Neural crest cell (in vitro differentiated cells): ENCODE data around the gene ZMYND12. TPM values are rescaled to one million over a fixed set of nuclear protein-coding genes. Genes with fewer than 3 reads are reported as not detected.
A peak's percentile ranks its signal among the peaks of the same experiment; 100 is the strongest.

Experiments
- DNase-seq: peaks from one replicate; pipeline ENCODE4 v3.0.0; 2021; ENCODE audit warnings: low read depth, mixed read lengths, low spot score
- H3K27ac Mint-ChIP-seq: one replicate; pipeline ENCODE4 v1.8.0; 2021; ENCODE audit warnings: mild to moderate bottlenecking, mixed read lengths; ENCODE audit not compliant: unreplicated experiment
- H3K27me3 Mint-ChIP-seq: 2 replicates; pipeline ENCODE4 v1.8.0; 2021; ENCODE audit warnings: low read depth, mild to moderate bottlenecking, mixed read lengths
- H3K36me3 Mint-ChIP-seq: 2 replicates; pipeline ENCODE4 v1.8.0; 2021; ENCODE audit warnings: low read depth, mild to moderate bottlenecking, mixed read lengths
- H3K4me1 Mint-ChIP-seq: 2 replicates; pipeline ENCODE4 v1.8.0; 2021; ENCODE audit warnings: mixed read lengths
- H3K4me3 Mint-ChIP-seq: one replicate; pipeline ENCODE4 v1.8.0; 2021; ENCODE audit warnings: mild to moderate bottlenecking, mixed read lengths
- H3K9me3 Mint-ChIP-seq: 2 replicates; pipeline ENCODE4 v1.8.0; 2021; ENCODE audit warnings: mixed read lengths
- CTCF ChIP-seq: fragments of 200-600 bp; sonication (generic); conservative IDR thresholded peaks from 2 replicates; pipeline ENCODE4 v1.5.0; 2021; ENCODE audit warnings: antibody characterized with exemption, mild to moderate bottlenecking
- total RNA-seq: library from RNA; stranded (reverse); gene quantifications from 2 replicates; pipeline ENCODE4 v1.2.1, GENCODE V29; 2021

Gene ZMYND12
- total RNA-seq, 1 donor from 2014 or later = 0.61 TPM

- Mint-ChIP-seq H3K4me1 (peaks cover 24% of the 10 kb centered on the region), H3K4me3 (peak overlapping the region; percentile 90), H3K27ac (peak overlapping the region; percentile 68), H3K27me3 (peaks cover 10% of the 10 kb centered on the region), H3K36me3 (peaks cover 3% of the 10 kb centered on the region), H3K9me3 (no peaks in the 10 kb centered on the region)
- no peak for TF ChIP-seq CTCF
- peak; percentile 38 for DNase-seq
Observed at GRCh38 chr1:42456754-42457089, 900 bp upstream of the ZMYND12 start.

GRCh38 chr1:42454403-42454802, 1.4 kb downstream of the ZMYND12 start:
- H3K4me3 Mint-ChIP-seq = peak overlapping the region; percentile 61
- peaks cover 14% of the 10 kb centered on the region for H3K27me3 Mint-ChIP-seq
- no peak for TF ChIP-seq CTCF
- H3K36me3 Mint-ChIP-seq = peaks cover 3% of the 10 kb centered on the region
- peaks cover 23% of the 10 kb centered on the region for H3K4me1 Mint-ChIP-seq
- DNase-seq = no peak
- no peaks in the 10 kb centered on the region for H3K9me3 Mint-ChIP-seq
- no peak overlapping the region for H3K27ac Mint-ChIP-seq

GRCh38 chr1:42453386-42453785, 2.4 kb downstream of the ZMYND12 start:
- H3K4me1 Mint-ChIP-seq = peaks cover 23% of the 10 kb centered on the region
- H3K36me3 Mint-ChIP-seq = peaks cover 3% of the 10 kb centered on the region
- no peaks in the 10 kb centered on the region for H3K9me3 Mint-ChIP-seq
- H3K27me3 Mint-ChIP-seq = peaks cover 14% of the 10 kb centered on the region
- H3K4me3 Mint-ChIP-seq = peak overlapping the region; percentile 39
- TF ChIP-seq CTCF = no peak
- H3K27ac Mint-ChIP-seq = no peak overlapping the region
- no peak for DNase-seq

- no peak overlapping the region for H3K27ac Mint-ChIP-seq
- TF ChIP-seq CTCF = no peak
- H3K4me1 Mint-ChIP-seq = no peaks in the 10 kb centered on the region
- H3K9me3 Mint-ChIP-seq = no peaks in the 10 kb centered on the region
- DNase-seq = no peak
- peaks cover 17% of the 10 kb centered on the region for H3K27me3 Mint-ChIP-seq
- no peaks in the 10 kb centered on the region for H3K36me3 Mint-ChIP-seq
- H3K4me3 Mint-ChIP-seq = no peak overlapping the region
Observed at GRCh38 chr1:42450061-42450460, 5.8 kb downstream of the ZMYND12 start.

GRCh38 chr1:42449256-42449655, 6.6 kb downstream of the ZMYND12 start:
- H3K27ac Mint-ChIP-seq = no peak overlapping the region
- TF ChIP-seq CTCF = no peak

GRCh38 chr1:42442662-42443061, 13.2 kb downstream of the ZMYND12 start:
- Mint-ChIP-seq H3K4me3 (no peak overlapping the region), H3K4me1 (no peaks in the 10 kb centered on the region), H3K27me3 (no peaks in the 10 kb centered on the region), H3K36me3 (no peaks in the 10 kb centered on the region), H3K9me3 (no peaks in the 10 kb centered on the region), H3K27ac (no peak overlapping the region)
- no peak for TF ChIP-seq CTCF
- DNase-seq = no peak

More at GRCh38 chr1:42449256-42449655, 6.6 kb downstream of the ZMYND12 start:
- H3K9me3 Mint-ChIP-seq = no peaks in the 10 kb centered on the region
- no peak for DNase-seq
- H3K4me3 Mint-ChIP-seq = no peak overlapping the region
- peaks cover 17% of the 10 kb centered on the region for H3K27me3 Mint-ChIP-seq
- H3K4me1 Mint-ChIP-seq = no peaks in the 10 kb centered on the region
- no peaks in the 10 kb centered on the region for H3K36me3 Mint-ChIP-seq
